GM18526 (cell line): ENCODE results near the gene TMEM154.

Experiments used
- POLR2A ChIP-seq: IDR thresholded peaks from 3 replicates; pipeline ENCODE4 v1.6.1; 2011; ENCODE audit not compliant: insufficient read length; ENCODE audit errors: extremely low read depth

Gene TMEM154

DNA sequence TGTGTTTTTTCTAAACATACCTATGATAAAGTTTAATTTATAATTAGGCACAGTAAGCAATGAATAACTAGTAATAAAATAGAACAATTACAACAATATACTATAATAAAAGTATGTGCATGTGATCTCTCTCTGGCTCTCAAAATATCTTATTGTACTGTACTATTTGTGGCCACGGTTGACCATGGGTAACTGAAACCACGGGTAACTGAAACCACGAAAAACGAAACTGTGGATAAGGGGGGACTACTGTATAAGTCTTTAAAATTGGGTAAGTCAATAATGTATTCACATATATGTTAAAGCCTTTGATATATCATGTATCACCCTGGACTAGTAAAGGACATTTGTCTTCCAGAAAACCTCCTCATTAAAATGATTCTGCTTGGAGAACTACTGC is 20.0 kb downstream of the TMEM154 start:
- TF ChIP-seq POLR2A, result no peak

DNA sequence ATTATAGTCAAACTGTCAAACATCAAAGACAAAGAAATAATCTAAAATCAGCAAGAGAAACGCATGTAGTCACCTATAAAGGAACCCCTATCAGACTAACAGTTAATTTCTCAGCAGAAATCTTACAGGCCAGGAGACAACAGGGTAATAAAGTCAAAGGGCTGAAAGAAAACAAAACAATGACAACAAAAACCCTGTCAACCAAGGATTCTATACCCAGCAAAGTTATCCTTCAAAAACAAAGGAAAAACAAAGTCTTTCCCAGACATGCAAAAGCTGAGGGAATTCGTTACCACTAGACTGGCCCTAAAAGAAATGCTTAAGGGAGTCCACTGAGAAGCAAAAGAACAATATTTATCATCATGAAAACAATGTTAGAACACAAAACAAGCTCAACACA is 22.1 kb downstream of the TMEM154 start:
- TF ChIP-seq POLR2A, result no peak

DNA sequence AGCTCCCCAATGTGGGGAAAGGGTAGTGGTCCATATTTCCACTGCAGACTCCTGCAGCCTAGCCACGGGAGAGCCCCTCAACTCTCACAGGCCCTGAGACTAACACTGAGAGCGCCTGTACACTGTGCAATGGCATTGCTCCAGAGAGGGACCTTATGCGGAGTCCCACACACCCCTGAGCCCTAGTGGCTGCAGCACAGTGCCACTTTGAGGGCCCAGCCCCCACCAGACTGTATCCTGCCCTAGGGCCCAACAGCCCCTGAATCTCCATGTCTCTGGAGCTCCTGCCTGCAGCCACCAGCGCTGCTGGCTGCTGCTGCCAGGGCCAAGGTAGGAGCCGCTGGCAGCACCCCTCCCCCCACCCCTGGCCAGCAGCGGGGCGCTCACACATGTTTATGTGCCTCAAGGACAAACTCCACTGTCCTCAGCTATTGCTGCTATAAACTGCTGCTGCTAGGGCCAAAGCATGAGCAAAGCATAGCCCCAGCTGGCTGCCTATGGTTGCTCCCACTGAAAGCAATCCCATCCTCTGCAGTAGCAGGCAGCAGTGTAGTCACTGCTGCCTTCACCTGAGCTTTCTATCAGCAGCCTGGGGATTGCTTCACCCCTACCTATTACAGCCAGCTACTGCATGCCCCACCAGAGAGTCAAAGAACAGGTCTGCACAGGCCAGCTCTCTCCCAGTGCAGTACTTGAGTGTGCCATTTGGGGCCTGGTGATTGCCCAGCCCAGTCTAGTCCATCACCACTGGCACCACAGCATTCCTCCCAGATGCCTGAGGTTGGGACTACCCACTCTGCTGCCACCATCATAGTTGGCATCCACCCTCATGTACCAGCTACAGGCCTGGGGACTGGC is 24.3 kb downstream of the TMEM154 start:
- TF ChIP-seq POLR2A, result no peak

DNA sequence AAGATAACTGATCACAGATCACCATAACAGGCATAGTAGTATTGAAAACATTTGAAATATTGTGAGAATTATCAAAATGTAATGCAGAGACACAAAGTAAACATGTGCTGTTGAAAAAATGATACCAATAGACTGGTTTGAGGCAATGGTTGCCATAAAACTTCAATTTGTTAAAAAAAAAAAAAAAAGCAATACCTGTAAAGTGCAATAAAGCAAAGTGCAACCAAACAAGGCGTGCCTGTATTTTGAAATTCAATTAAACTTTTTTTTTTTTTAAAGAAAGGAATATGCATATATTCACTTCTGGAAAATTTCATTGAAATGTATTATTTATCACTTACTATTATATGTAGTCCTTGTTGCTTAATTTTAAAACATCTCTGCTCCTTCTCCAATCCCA is 27.7 kb downstream of the TMEM154 start:
- TF ChIP-seq POLR2A, result no peak

GRCh38 chr4:152651473-152652060 is 28.2 kb downstream of the TMEM154 start:
- TF ChIP-seq POLR2A, result no peak

DNA sequence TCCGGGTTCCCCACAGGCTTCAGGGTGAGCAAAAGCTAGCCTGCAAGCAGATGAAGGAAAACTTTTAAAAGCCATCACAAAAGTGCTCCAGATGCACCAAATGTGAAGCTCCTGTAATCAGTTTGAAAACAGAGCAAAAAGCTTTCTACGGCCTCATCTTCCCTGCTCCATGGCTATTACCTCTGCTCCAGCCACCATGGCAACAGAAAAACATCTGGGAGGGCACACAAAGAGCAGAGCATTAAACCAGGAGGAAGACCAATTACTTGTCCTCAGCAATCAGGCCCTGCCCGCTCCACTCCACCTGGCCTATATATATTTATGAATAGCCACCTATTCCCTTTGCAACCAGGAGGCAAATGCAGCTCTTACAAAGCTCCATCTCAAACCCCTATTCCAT is 33.6 kb downstream of the TMEM154 start:
- no peak for TF ChIP-seq POLR2A

DNA sequence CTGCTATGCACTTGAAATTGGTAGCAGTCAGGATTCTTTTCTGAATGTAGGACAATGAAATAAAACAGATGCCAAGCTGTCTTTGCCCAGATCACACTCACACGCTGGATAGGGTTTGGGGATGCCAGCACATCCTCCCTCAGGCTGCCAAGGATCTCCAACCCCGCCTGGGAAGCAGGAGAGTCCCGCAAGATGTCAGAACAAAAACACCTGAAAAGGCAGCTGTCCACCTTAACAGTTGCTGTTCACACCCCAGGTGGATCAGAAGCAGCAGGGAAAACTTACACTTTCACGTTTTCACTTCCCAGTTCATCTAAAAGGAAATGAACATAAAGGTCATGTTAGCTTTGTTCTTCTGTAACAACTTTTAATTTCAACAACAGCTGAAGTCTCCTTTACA is 35.7 kb downstream of the TMEM154 start:
- no peak for TF ChIP-seq POLR2A

DNA sequence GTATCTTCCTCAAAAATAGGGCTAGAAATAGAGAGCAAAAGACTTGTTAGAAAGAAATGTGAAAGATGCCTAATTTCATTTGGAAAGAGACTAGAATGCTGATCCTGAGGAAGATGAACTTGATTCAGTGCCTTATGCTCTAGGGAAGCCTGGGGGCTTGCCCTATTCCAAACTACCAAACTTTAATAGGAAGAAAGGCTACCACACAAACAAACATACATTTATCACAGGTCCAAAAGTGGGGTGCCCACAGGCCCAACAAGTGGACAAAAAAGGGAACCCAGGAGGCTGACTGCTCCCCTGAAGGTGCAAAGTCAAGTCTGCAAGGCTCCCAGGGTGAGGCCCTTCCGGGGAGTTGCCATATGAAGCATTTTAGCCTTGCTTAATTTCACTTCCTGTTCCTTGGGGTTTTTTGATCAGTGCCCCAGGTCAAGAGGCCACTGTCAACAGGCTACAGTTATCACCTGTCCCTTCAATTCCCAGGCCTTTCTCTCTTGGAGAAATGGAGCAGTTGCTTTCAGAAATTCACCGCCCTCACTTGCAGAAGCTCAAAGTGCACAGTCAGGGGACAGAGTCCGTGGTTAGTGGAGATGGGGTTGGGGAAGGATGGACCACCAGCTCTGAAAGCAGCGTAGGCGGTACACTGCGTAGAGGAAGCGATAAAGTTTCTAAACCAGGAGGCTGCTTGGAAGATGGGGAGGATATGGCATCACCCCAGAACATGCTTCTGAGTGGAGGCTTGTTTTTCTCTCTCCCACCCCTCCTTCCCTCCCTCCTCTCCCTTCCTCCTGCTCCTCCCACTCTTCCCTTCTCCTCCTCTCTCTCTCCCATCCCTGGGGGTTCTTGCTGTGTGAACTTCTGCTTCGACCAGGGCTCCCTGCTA is 36.4 kb downstream of the TMEM154 start:
- peak; percentile 28 for TF ChIP-seq POLR2A

DNA sequence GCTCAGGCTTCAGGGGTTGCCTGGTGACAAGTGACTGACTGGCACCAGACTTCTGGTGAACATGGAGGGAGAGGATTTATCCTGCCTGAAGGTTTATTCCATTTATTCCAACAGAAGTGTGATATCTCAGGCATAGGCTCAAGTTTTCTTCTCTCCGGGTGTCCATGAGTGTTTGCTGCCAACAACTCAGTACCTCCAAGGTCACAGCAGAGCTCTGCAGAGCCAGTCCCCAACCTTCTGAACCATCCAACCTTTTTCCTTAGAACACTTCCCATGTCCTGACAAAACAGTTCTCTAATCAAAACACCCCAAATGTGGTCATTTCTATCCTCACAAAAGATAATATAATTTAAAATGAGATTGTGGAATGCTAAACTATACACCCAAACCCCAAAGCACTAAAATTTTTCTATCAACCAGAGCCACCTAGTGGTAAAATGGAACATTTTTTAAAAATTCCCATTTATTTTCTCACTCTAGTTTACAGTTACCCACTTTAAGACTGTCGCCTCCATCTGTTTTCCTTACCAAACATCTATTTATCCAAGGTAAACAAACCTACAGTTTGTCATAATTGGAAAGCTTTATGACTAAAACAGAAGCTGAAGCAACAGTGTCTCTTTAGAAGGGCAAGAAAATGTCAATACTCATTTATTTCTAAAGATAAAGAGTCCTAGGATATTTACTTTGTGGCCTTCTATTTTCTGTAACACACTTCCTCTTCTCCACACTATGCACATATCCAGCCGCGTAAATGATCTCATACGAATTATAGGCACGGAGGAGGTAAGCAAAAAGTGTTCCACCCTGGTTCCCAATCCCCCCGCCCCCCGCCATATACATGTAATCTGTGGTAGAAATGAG is 39.5 kb downstream of the TMEM154 start:
- TF ChIP-seq POLR2A, result no peak

DNA sequence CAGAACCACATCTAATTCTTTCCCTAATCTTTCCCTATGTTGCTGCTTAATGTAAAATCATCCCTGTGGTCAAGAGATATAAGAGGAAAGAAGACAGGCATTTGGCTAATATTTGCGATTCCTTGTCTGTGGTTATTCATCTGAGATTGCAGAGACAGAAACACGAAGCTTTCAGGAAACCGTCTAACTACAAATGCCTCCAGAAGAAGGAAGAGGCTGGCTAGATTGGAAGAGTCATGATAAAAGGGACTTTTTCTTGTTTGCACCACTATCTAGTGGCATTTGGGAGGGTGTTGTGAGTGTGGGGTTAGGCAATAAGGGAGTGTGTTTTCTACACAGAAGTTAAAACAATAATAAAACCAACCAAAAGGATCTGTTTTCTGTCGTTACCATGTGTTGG is 43.9 kb downstream of the TMEM154 start:
- no peak for TF ChIP-seq POLR2A

- TF ChIP-seq POLR2A, result no peak
These were observed 45.6 kb downstream of the TMEM154 start for GRCh38 chr4:152634110-152634760.

DNA sequence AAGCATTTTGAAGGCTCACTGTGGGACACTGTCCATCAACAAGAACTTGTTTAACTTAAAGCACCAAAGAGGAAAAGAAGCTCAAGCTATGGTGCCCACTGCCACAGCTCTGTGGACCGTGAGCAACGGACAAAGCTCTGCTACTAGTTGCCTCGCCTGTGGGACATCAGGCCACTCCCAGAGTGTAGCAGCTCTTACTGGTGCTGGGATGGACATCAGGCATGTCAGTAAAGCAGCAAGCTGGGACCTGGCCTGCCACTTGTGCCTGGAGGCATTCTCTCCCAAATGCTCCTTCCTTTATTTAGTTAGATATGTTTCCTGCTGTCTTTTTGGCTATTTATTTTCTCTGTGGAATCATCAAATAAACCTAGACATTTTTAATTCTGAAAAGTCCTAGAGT is 46.7 kb downstream of the TMEM154 start:
- no peak for TF ChIP-seq POLR2A

- no peak for TF ChIP-seq POLR2A
These were observed 49.5 kb downstream of the TMEM154 start for GRCh38 chr4:152630324-152630723.

GRCh38 chr4:152629908-152630307 is 49.9 kb downstream of the TMEM154 start:
- no peak for TF ChIP-seq POLR2A

- TF ChIP-seq POLR2A, result no peak
These were observed 51.7 kb downstream of the TMEM154 start for GRCh38 chr4:152628128-152628527.

GRCh38 chr4:152626790-152627189 is 53.0 kb downstream of the TMEM154 start:
- no peak for TF ChIP-seq POLR2A
